GM08714 (cell line): Measurements from ENCODE around the gene SMIM8.
"Not testable (repeated sequence)": the region's sequence is repeated elsewhere in the genome, so short reads cannot be mapped to it uniquely, and the experiment has no call there.

Experiments
- H3K4me3 ChIP-seq: fragments of 200-500 bp; sonication (Bioruptor generic); 2 replicates; pipeline ENCODE4 v1.5.1; 2014; ENCODE audit warnings: mild to moderate bottlenecking, low read length, inconsistent platforms
- ZNF274 ChIP-seq: IDR thresholded peaks from 2 replicates; pipeline ENCODE4 v1.6.1; 2012; ENCODE audit warnings: mild to moderate bottlenecking, low read depth, low read length

Gene SMIM8, protein sequence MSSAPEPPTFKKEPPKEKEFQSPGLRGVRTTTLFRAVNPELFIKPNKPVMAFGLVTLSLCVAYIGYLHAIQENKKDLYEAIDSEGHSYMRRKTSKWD

DNA sequence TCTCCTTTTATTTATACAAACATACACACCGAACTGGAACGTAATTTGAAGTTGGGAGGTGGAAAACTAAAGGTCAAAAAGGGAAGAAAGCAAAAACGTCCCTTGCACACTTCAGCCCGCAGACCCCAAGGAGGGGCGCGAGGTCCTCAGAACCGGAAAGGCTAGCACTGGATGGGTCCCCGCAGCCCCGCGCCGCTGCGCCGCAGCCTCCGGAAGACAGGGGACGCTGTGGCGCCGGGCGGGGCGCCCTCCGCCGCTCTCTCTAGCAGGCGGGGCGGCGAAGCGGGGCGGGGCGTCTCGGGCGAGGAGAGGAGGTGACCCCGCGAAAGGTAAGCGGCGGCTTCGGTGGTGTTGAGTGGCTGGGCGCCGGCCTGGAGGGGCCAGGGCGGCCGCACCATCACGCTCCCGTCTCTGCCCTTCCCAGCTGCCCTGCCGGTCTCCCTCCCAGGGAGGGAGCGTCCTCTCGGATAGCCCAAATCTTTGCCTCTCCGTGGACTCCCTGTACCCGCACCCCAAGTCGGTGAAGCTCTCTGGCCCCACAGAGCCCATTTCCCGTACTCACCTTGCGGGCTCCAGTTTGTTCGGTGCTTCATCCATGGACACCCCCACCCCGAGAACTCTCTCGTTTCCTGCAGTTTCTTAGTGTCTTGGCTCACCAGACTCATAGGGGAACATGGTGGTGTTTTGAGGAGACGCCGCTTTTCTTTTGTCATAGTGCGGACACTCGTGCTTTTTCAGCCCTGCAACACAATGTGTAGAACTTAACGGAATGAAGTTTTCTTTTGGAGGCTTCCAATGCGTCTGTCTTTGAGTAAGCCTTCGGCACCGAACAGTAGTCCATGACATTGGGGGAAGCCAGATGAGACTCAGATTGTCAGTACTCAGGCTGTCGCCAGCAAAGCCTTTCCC is at the start of gene SMIM8:
TSS of gene SMIM8 (plus strand) at position 285 of the 909 bp plus-strand sequence. CDS start 14,444 bp downstream, outside the sequence.
- H3K4me3 ChIP-seq, result peak within 1 kb of the TSS; percentile 97
- no peak for TF ChIP-seq ZNF274

DNA sequence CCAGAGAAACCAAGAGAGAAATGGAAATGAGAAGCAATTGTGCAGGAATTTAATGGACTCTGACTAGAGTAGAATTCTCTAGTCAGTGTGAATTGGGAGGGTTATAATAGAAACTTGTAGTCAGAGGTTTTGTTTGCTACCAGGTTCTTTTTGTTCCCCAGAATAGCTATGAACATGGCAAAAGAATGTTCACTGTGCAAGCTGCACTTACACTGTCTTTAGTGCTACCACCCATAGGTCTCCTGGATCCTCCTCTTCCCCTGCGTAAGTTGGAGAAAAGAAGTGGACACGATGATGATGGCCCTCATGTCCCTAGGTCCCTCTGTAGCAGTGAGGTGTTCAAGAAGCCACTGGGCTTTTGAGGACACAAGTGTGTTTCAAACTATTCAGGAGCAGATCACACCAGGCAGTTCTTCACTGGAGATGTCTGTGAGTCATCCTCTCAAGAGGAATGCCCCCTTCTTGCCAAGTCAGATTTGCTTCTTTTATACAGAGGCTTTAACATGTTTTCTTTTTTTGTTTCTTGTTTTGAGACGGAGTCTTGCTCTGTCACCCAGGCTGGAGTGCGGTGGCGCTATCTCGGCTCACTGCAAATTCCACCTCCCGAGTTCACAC is 47.6 kb upstream of the SMIM8 start:
- no peak for TF ChIP-seq ZNF274
- H3K4me3 ChIP-seq, result no peak overlapping the region

DNA sequence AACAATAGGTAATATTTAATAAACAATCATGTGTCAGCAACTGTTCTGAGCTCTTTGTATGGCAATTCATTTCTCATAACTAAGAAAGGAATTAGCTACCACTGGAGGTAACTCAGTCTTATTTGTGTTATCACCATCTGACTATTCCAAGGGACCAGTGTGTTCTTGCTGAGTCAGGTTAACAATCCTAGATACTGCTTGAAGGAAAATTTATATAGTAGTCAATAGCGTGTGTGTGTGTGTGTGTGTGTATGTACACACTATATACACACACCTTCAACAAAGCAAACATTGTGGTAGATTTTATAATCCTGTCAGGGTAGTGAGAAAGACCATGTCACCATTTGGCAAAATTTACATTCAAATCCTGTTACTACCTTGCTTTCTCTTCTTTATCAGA is 45.8 kb upstream of the SMIM8 start:
- H3K4me3 ChIP-seq, result no peak overlapping the region
- no peak for TF ChIP-seq ZNF274

DNA sequence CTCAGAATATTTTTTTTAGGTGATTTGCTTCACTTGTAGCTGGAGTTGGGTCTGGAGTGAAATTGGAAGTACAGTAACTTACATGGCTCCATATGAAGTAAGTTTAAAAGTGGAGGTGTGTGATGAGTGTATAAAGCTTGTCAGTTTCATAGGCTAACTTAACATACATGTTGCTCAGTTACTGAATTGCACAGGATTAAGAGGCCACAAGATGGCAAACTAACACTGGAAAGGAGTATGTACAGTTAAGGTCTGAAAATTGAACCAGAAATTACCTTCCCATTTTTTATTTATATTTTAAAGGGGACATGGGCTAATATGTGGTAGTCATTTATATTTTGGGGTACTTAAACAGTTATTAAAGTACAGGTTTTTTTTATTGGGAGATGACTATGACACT is 45.3 kb upstream of the SMIM8 start:
- no peak overlapping the region for H3K4me3 ChIP-seq
- TF ChIP-seq ZNF274, result no peak

DNA sequence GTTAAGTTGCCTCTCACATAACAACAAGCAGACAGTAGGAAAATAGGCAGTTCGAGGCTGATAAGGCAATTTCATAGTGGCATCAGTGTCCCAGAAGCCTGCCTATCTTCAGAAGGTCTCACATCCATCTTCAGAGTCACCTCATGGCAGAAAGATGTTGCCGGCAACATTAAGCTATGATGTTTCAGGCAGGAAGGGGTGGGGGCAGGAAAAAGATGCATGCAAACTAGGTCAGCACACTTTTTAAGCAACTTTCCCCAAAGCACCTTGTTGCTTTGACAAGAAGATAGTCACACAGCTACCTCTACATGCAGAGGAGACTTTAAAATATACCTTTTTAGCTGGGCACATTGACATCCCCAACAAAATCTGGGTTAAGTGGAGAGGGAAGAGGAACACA is 43.2 kb upstream of the SMIM8 start:
- TF ChIP-seq ZNF274, result no peak
- no peak overlapping the region for H3K4me3 ChIP-seq

DNA sequence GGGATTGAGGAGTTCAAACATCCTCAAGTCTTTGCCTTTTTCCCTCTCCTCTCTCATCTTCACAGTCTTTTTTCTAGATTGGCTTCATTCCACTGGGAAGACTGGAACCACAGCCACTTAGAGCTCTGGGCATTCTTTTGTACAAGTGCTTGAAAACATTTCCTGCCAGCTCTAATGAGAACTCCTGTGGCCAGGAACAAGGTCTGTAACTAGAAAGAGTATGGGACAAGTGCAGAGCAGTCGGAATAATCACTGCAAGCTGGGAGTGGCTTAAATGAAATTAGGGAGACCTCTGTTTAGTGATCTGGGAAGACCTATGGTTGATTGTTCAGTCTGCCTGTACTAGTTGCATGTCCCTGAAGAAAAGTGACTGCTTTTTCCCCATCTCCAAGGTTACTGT is 41.0 kb upstream of the SMIM8 start:
- no peak overlapping the region for H3K4me3 ChIP-seq
- TF ChIP-seq ZNF274, result no peak

DNA sequence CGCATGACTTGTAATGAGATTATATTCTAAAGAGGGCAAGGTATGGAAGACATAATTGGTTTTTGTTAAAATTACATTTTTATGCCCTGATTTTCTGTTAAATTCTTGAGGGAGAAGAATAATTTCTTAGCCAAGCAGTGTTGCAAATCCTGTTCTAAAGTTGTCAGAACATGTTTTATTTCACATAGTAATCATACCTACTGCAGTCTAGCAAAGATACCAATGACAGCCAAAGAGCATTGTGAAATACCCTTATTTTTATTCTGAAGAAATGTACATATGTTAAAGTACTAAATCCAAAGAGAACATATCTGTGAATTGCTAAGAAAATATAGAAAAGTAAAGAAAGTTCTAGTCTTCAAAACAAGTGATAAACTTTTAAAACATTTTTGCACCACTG is 39.6 kb upstream of the SMIM8 start:
- H3K4me3 ChIP-seq, result no peak overlapping the region
- TF ChIP-seq ZNF274, result no peak

DNA sequence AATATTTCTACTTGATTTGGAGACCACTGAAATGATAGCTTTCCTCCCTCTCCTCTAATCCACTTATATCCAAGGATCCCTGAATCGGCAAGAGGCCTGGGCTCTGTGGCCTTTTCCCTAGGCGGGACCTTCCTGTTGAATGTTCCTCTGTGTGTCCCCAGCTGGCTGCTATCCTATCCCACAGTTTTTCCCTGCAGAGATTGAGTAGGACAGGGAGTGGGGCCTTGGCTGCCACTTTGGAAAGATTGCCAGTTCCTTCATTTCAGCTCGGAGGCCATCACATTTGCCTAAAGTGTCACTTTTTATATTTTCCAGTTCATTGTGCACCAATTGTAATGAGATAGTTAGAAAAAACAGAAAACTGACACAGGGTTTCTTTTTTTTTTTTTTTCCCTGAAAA is 38.9 kb upstream of the SMIM8 start:
- no peak for TF ChIP-seq ZNF274

DNA sequence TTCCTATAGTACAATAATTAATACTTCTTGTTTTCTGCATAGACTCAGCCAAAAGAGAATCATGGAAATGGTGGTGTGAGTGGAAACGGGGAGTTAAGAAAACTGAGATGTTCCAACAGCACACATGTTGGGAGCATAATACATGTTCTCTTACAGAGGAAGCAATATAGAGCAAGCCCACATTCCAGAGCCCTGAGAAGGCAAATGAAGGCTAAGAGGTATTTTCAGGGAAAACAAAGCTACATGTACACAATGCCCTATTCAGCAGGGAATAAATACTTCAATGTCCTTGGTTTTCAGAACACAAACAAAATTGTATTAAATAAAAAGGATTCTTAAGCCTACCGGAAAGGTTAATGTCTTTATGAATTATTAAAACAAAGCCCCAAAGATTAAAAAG is 35.1 kb upstream of the SMIM8 start:
- no peak overlapping the region for H3K4me3 ChIP-seq
- no peak for TF ChIP-seq ZNF274

More for the DNA sequence above, 38.9 kb upstream of the SMIM8 start:
- H3K4me3 ChIP-seq, result no peak overlapping the region

DNA sequence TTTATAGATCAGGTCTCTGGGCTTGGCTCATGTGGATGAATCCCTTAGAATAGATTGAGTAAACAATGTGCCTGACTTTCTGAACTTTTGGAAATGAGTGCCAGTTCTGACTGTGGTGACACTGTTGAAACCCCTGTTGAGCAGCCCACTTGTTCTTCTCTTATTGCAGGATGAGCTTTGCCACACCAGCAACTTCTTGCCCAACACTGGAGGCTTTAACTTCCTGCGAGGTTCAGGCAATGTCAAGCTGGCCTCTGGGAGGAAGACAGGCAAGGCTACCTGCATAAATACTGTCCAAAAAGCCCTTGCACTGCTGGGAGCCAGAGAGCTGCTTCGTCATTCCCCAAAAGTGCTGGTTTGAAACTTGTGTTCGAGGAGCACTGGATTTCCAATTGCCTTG is 32.8 kb upstream of the SMIM8 start:
- no peak overlapping the region for H3K4me3 ChIP-seq
- TF ChIP-seq ZNF274, result no peak

DNA sequence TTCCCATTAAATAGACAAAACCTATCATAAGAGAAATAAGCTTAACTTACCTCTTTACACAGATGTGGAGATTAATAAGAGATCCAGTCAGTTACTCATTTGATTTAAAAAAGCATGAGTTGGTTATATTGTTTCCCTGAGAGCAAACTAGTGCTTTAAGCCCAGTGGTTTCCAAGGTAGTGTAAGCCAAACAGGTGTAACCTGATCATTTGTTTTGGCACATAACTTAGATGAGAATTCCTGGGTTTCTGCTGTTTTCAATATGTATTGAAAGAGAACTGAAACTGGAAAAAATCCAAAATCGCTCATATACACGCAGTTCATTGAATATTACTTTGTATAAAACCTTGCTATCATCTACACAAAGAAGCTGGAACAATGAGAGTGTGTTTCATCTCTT is 30.5 kb upstream of the SMIM8 start:
- no peak for TF ChIP-seq ZNF274
- no peak overlapping the region for H3K4me3 ChIP-seq

DNA sequence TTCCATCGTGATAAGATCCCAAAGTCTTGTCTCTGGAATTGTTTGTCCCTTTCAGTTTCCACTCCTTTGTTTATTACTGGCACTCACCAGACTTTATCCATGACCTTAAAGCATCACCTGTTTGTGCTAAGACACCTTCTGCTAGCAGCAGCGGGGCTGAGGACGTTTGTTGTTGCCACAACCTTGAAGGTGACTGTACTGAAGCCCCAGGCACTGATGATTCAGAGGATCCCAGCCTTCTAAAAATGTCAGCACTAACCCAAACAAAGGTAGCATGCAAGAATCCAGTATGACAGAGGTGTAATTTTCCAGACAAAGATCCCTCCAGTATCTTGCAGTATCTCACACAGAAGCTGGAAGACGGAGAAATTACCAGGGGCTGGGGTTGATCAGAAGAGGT is 28.9 kb upstream of the SMIM8 start:
- H3K4me3 ChIP-seq, result no peak overlapping the region
- TF ChIP-seq ZNF274, result no peak

DNA sequence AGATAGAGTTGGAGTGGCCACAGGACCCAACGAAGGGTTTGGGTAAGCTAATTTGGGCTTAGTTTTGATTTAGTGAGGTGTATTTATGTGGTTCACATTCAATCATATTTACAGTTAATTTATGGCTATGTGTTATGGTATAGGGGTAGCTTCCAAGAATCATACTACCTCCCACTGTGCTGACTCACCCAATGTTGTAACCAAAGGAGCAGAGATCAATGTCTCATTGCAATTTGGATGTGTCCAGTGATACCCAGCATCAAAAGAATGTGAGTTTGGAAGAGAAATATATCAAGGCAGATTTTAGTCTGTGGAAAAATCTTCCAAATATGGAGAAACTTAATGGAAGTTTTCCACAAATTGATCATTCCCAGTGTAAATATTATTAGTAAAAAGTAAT is 25.3 kb upstream of the SMIM8 start:
- H3K4me3 ChIP-seq, result no peak overlapping the region
- no peak for TF ChIP-seq ZNF274

DNA sequence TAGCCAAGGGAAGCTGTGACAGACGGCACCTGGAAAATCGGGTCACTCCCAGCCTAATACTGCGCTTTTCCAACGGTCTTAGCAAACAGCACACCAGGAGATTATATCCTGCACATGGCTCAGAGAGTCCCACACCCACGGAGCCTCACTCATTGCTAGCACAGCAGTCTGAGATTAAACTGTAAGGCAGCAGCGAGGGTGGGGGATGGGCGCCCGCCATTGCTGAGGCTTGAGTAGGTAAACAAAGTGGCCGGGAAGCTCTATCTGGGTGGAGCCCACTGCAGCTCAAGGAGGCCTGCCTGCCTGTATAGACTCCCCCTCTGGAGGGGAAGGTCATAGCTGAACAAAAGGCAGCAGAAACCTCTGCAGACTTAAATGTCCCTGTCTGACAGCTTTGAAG is 21.1 kb upstream of the SMIM8 start:
- not testable (repeated sequence) for H3K4me3 ChIP-seq

DNA sequence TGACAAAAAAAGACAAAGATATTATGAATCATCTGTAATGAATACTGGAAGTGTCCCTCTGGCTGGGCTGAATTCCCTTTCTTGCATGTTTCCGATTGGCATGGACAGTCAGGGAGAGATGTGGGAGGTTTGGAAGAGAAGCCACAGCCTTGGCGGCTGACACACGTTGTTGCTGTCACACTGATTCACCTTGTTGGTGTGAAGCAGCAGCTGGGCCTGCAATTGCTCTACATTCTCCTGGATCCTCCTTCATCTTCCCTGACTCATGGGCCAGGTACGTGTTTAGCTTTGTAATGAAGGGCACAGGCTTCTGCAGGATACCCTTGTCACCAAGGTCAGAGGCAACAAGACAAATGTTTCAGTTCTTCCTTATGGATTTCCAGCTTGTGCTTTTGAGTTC is 13.4 kb upstream of the SMIM8 start:
- TF ChIP-seq ZNF274, result no peak
- H3K4me3 ChIP-seq, result no peak overlapping the region
